Omental fat pad (tissue), 4 donors: ENCODE results near the gene MS4A8. TPM values are rescaled to one million over a fixed set of nuclear protein-coding genes. Genes with fewer than 3 reads are reported as not detected.

Source experiments
- ATAC-seq: fragments of 150-250 bp; one replicate; pipeline ENCODE4 v1.9.1; 2016; ENCODE audit warnings: mild to moderate bottlenecking, moderate library complexity; ENCODE audit not compliant: low FRiP score
- DNase-seq: peaks from one replicate; pipeline ENCODE4 v3.0.0-alpha.2; 2019; ENCODE audit warnings: low spot score
- CTCF ChIP-seq, 3 donors: fragments of 450-650 bp; IDR thresholded peaks; one replicate each; pipeline ENCODE4 v1.5.1; 2016 to 2017; ENCODE audit warnings: antibody characterized with exemption in 3 of 3, mild to moderate bottlenecking in 3 of 3, moderate library complexity in 2 of 3
- total RNA-seq, 4 donors: library from RNA; depleted of rRNA; stranded (reverse); fragments of >200 nt; gene quantifications; one replicate each; pipeline ENCODE4 v1.1.0, GENCODE V29; 2016

MS4A8 gene
- total RNA-seq, 4 donors from 2014 or later = not detected

GRCh38 chr11:60724420-60724819 lies 25.0 kb downstream of the MS4A8 start, which contains the start of gene MS4A18:
MS4A18 (plus strand) TSS chr11:60724720.
- DNase-seq = no peak
- no peak for TF ChIP-seq CTCF (IDR thresholded peaks at IDR 0.05)
- no peak for ATAC-seq

- DNase-seq (no peak), ATAC-seq (no peak)
- TF ChIP-seq CTCF (IDR thresholded peaks at IDR 0.05) = no peak
Measured at GRCh38 chr11:60725592-60725991, 26.2 kb downstream of the MS4A8 start.

GRCh38 chr11:60731586-60731985 lies 32.2 kb downstream of the MS4A8 start:
- no peak for TF ChIP-seq CTCF (IDR thresholded peaks at IDR 0.05)
- ATAC-seq = no peak
- no peak for DNase-seq

GRCh38 chr11:60734279-60734678 lies 34.9 kb downstream of the MS4A8 start:
- TF ChIP-seq CTCF (IDR thresholded peaks at IDR 0.05) = no peak
- ATAC-seq (no peak), DNase-seq (no peak)

GRCh38 chr11:60739114-60739513 lies 39.7 kb downstream of the MS4A8 start:
- no peak for DNase-seq
- no peak for ATAC-seq
- TF ChIP-seq CTCF (IDR thresholded peaks at IDR 0.05) = no peak

GRCh38 chr11:60740573-60740972 lies 41.2 kb downstream of the MS4A8 start:
- DNase-seq (no peak), ATAC-seq (no peak)
- TF ChIP-seq CTCF (IDR thresholded peaks at IDR 0.05) = no peak

- DNase-seq (no peak), ATAC-seq (no peak)
- no peak for TF ChIP-seq CTCF (IDR thresholded peaks at IDR 0.05)
Measured at GRCh38 chr11:60741421-60741820, 42.0 kb downstream of the MS4A8 start.
